SK-N-SH treated with all-trans-retinoic acid at 6 μM for 48 hours (cell line): ENCODE measurements around the gene HSPA8.

ENCODE experiments used
- RARB ChIP-seq: fragments of 250-450 bp; sonication (Bioruptor Pico); IDR thresholded peaks from 2 replicates; pipeline ENCODE4 v1.8.0; 2021; ENCODE audit warnings: mild to moderate bottlenecking, moderate library complexity
- ZFP3 ChIP-seq: fragments of 250-450 bp; sonication (Bioruptor Pico); IDR thresholded peaks from 2 replicates; pipeline ENCODE4 v1.5.0; 2020; ENCODE audit warnings: mild to moderate bottlenecking, moderate library complexity

- no peak for TF ChIP-seq RARB (CRISPR knock-in tag)
- no peak for TF ChIP-seq ZFP3 (CRISPR knock-in tag)
These were observed 14.0 kb downstream of the HSPA8 start for GRCh38 chr11:123047947-123048293.
